ENCODE data around the gene IRF4.

Gene IRF4

DNA sequence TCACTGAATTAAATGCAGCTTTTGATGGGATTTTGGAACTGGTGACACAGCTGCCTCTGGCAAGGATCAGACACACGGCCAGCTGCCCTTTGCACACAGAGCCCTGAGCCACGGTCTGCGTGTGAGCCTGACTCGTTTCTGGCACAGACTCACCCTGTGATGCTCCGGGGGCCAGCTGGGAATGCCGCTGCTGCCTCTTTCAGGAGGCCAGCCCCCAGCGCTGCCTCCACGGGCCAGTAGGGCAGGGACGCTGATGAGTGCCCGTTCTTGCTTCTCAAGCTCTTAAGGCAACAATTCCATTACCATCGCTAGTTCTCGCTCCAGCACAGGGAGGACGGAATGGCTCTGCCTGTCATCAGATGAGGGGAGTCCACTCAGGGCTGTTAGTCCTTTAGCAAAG is 61.6 kb downstream of the IRF4 start:
- TF ChIP-seq CREB1 (IDR thresholded peaks at IDR 0.05; ENCODE audit: low read depth) (no peak), EP300 (IDR thresholded peaks at IDR 0.05; ENCODE audit: borderline replicate concordance) (no peak)
- TF ChIP-seq, protein P1, sequence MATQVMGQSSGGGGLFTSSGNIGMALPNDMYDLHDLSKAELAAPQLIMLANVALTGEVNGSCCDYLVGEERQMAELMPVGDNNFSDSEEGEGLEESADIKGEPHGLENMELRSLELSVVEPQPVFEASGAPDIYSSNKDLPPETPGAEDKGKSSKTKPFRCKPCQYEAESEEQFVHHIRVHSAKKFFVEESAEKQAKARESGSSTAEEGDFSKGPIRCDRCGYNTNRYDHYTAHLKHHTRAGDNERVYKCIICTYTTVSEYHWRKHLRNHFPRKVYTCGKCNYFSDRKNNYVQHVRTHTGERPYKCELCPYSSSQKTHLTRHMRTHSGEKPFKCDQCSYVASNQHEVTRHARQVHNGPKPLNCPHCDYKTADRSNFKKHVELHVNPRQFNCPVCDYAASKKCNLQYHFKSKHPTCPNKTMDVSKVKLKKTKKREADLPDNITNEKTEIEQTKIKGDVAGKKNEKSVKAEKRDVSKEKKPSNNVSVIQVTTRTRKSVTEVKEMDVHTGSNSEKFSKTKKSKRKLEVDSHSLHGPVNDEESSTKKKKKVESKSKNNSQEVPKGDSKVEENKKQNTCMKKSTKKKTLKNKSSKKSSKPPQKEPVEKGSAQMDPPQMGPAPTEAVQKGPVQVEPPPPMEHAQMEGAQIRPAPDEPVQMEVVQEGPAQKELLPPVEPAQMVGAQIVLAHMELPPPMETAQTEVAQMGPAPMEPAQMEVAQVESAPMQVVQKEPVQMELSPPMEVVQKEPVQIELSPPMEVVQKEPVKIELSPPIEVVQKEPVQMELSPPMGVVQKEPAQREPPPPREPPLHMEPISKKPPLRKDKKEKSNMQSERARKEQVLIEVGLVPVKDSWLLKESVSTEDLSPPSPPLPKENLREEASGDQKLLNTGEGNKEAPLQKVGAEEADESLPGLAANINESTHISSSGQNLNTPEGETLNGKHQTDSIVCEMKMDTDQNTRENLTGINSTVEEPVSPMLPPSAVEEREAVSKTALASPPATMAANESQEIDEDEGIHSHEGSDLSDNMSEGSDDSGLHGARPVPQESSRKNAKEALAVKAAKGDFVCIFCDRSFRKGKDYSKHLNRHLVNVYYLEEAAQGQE (IDR thresholded peaks at IDR 0.05; ENCODE audit: low read depth): no peak
- TF ChIP-seq, protein P2, sequence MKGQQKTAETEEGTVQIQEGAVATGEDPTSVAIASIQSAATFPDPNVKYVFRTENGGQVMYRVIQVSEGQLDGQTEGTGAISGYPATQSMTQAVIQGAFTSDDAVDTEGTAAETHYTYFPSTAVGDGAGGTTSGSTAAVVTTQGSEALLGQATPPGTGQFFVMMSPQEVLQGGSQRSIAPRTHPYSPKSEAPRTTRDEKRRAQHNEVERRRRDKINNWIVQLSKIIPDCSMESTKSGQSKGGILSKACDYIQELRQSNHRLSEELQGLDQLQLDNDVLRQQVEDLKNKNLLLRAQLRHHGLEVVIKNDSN (IDR thresholded peaks at IDR 0.05): no peak

DNA sequence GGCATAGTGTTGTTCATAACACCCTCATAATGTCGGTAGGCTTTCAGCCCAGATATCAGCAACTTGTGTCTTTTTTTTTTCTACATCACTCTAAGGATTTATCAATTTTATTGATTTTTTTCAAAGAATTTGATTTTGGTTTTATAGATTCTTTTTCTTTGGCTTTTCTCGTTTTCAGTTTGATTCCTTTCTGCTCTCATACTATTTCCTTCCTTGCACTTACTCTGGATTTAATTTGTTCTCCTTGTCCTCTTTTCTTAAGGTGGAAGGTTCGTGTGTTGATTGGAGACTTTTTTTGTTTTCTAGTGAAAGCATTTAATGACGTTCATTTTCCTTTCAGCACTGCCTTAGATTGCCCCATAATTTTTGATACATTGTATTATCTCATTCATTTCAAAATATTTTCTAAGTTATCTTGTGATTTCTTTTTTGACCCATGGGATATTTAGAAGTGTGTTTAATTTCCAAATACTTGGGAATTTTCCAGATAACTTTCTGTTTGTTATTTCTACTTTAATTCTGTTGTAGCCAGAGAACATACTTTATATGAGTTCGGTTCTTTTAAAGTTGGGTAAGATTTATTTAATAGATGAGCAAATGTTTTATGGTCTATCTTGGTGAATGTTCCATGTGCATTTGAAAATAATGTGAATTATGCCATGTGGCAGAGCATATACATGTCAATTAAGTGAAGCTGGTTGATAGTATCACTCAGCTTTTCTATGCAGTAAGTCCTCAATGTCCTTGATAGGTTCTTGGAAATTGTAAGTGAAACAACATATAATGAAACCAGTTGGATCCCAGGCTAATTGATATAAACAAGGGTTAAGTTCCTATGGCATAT is 62.8 kb downstream of the IRF4 start:
- TF ChIP-seq TAF1 (IDR thresholded peaks at IDR 0.05; ENCODE audit: low read depth) (no peak), RAD21 (IDR thresholded peaks at IDR 0.05; ENCODE audit: low read depth) (no peak), EP300 (IDR thresholded peaks at IDR 0.05; ENCODE audit: borderline replicate concordance) (no peak), CEBPB (IDR thresholded peaks at IDR 0.05) (no peak), TCF12 (IDR thresholded peaks at IDR 0.05; ENCODE audit: low read depth) (no peak), TEAD4 (IDR thresholded peaks at IDR 0.05) (no peak), ZBTB7A (IDR thresholded peaks at IDR 0.05; ENCODE audit: low read depth) (no peak), FOXM1 (IDR thresholded peaks at IDR 0.05; ENCODE audit: borderline replicate concordance, low read depth) (no peak), YY1 (IDR thresholded peaks at IDR 0.05; ENCODE audit: low read depth) (no peak), CREB1 (IDR thresholded peaks at IDR 0.05; ENCODE audit: low read depth) (no peak), EGR1 (IDR thresholded peaks at IDR 0.05) (no peak), NFIC (IDR thresholded peaks at IDR 0.05) (no peak)
- TF ChIP-seq, protein P2 (IDR thresholded peaks at IDR 0.05): no peak
- TF ChIP-seq, protein P1 (IDR thresholded peaks at IDR 0.05; ENCODE audit: low read depth): no peak
- TF ChIP-seq, protein P3, sequence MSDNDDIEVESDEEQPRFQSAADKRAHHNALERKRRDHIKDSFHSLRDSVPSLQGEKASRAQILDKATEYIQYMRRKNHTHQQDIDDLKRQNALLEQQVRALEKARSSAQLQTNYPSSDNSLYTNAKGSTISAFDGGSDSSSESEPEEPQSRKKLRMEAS (IDR thresholded peaks at IDR 0.05): no peak

DNA sequence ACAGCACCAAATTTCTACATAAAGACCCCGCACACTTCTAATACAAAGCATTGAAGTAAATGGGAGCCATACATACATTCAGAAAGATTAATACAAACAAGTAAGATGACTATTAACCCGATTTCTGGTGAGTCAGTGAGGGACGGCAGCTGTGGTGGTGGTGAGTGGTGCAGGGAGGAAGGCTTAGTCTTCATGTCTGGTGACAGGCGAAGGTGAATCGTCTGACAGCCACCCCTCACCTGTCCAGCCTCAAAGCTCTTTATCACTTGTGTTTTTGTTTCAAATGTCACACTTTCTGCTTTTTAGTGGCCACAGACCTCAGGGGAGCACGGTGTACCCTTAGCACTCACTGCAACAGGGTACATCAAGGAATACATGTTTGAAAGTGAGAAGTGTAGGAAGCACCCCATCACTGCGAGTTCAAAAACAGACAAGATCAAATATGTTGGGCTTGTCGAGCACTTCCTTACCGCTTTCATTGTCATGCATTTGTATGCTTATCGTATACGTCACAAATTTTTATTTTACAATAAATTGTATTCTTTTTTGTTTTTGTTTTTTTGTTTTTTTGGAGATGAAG is 63.5 kb downstream of the IRF4 start:
- no peak for TF ChIP-seq FOXM1 (IDR thresholded peaks at IDR 0.05; ENCODE audit: borderline replicate concordance, low read depth)
- no peak for TF ChIP-seq TEAD4 (IDR thresholded peaks at IDR 0.05)
- no peak for TF ChIP-seq YY1 (IDR thresholded peaks at IDR 0.05; ENCODE audit: low read depth)
- no peak for TF ChIP-seq CREB1 (IDR thresholded peaks at IDR 0.05; ENCODE audit: low read depth)
- no peak for TF ChIP-seq EGR1 (IDR thresholded peaks at IDR 0.05)
- no peak for TF ChIP-seq TAF1 (IDR thresholded peaks at IDR 0.05; ENCODE audit: low read depth)
- TF ChIP-seq NFIC (IDR thresholded peaks at IDR 0.05): no peak
- TF ChIP-seq RAD21 (IDR thresholded peaks at IDR 0.05; ENCODE audit: low read depth): no peak
- TF ChIP-seq, protein P3 (IDR thresholded peaks at IDR 0.05): no peak
- TF ChIP-seq, protein P2 (IDR thresholded peaks at IDR 0.05): no peak
- no peak for TF ChIP-seq CEBPB (IDR thresholded peaks at IDR 0.05)
- TF ChIP-seq TCF12 (IDR thresholded peaks at IDR 0.05; ENCODE audit: low read depth): no peak
- TF ChIP-seq, protein P1 (IDR thresholded peaks at IDR 0.05; ENCODE audit: low read depth): no peak
- TF ChIP-seq ZBTB7A (IDR thresholded peaks at IDR 0.05; ENCODE audit: low read depth): no peak
- no peak for TF ChIP-seq EP300 (IDR thresholded peaks at IDR 0.05; ENCODE audit: borderline replicate concordance)
